HepG2 (cell line): Measurements from ENCODE around the gene RNASE12. TPM values are rescaled to one million over a fixed set of nuclear protein-coding genes. Genes with fewer than 3 reads are reported as not detected.

Experiments
- ARID5B ChIP-seq: IDR thresholded peaks from 2 replicates; pipeline ENCODE4 v1.4.0; 2020; ENCODE audit warnings: mild to moderate bottlenecking, missing genetic modification reagents
- BCL6 ChIP-seq: IDR thresholded peaks from 2 replicates; pipeline ENCODE4 v1.6.1; 2016; ENCODE audit warnings: missing genetic modification reagents, missing compliant biosample characterization
- CEBPG ChIP-seq: IDR thresholded peaks from 2 replicates; pipeline ENCODE4 v1.6.1; 2016
- EP300 ChIP-seq, 3 experiments: sonication (generic) in 1 of 3; formaldehyde crosslinking in 1 of 3; IDR thresholded peaks; 2 replicates each; pipeline versions ENCODE4 v1.5.1 to v1.6.1; 2011 to 2020; ENCODE audit warnings: low read depth in 2 of 3, low read length in 2 of 3, borderline replicate concordance in 1 of 3, improper control_type of control experiment in 1 of 3, mild to moderate bottlenecking in 1 of 3, missing genetic modification reagents in 1 of 3, moderate library complexity in 1 of 3
- KDM1A ChIP-seq: IDR thresholded peaks from 2 replicates; pipeline ENCODE4 v1.6.1; 2016; ENCODE audit warnings: missing compliant biosample characterization
- LRRFIP1 ChIP-seq: sonication (generic); formaldehyde crosslinking; conservative IDR thresholded peaks from 2 replicates; pipeline ENCODE4 v1.4.0; 2020; ENCODE audit warnings: missing genetic modification reagents
- RXRB ChIP-seq: IDR thresholded peaks from 2 replicates; pipeline ENCODE4 v1.6.1; 2016; ENCODE audit warnings: borderline replicate concordance, missing genetic modification reagents, missing compliant biosample characterization
- SATB2 ChIP-seq: sonication (generic); formaldehyde crosslinking; IDR thresholded peaks from 2 replicates; pipeline ENCODE4 v1.5.0; 2020; ENCODE audit warnings: missing genetic modification reagents
- ZNF547 ChIP-seq: sonication (generic); formaldehyde crosslinking; IDR thresholded peaks from 2 replicates; pipeline ENCODE4 v1.5.1; 2020; ENCODE audit warnings: mild to moderate bottlenecking, missing genetic modification reagents
- ZZZ3 ChIP-seq: sonication (generic); formaldehyde crosslinking; IDR thresholded peaks from 2 replicates; pipeline ENCODE4 v1.4.0; 2020; ENCODE audit warnings: missing genetic modification reagents, mild to moderate bottlenecking, borderline replicate concordance
- polyA plus RNA-seq, 8 experiments: library from polyadenylated mRNA; depleted of rRNA in 3 of 8; stranded (reverse) in 7 of 8; unstranded in 1 of 8; fragments of >200 nt; fragmentation: Illumina TruSeq in 4 of 8; extraction: Trizol in 4 of 8; gene quantifications; 2 replicates each; pipeline versions ENCODE4 v1.2.1 to v1.2.3, GENCODE V29; 2011 to 2016; ENCODE audit warnings: low read depth in 4 of 8, missing spikeins in 1 of 8, mixed read lengths in 1 of 8; ENCODE audit not compliant: insufficient read depth in 1 of 8
- total RNA-seq, 5 experiments: library from RNA; depleted of rRNA; stranded (reverse); fragments of >200 nt; fragmentation: Illumina TruSeq; extraction: Trizol; gene quantifications; 2 replicates each; pipeline ENCODE4 v1.2.3, GENCODE V29; 2016; ENCODE audit warnings: low read depth in 1 of 5
- TF ChIP-seq, protein P1 (sequence below): fragments of 450-650 bp; IDR thresholded peaks from 2 replicates; pipeline ENCODE4 v1.6.1; 2016
- TF ChIP-seq, protein P2 (sequence below): sonication (generic); formaldehyde crosslinking; IDR thresholded peaks from 2 replicates; pipeline ENCODE4 v1.5.1; 2020; ENCODE audit warnings: mild to moderate bottlenecking, moderate library complexity, missing genetic modification reagents
- TF ChIP-seq, protein P3 (sequence below): sonication (generic); formaldehyde crosslinking; conservative IDR thresholded peaks from 2 replicates; pipeline ENCODE4 v1.4.0; 2020; ENCODE audit warnings: mild to moderate bottlenecking, missing genetic modification reagents, moderate library complexity

The RNASE12 gene
- total and polyA plus RNA-seq, 2 of the 13 experiments (the other 11 are each of a cell fraction or from before 2014, with no cell fraction given), result not detected

GRCh38 chr14:20620798-20621478 lies 29.8 kb upstream of the RNASE12 start (continued):
- TF ChIP-seq, protein P1, sequence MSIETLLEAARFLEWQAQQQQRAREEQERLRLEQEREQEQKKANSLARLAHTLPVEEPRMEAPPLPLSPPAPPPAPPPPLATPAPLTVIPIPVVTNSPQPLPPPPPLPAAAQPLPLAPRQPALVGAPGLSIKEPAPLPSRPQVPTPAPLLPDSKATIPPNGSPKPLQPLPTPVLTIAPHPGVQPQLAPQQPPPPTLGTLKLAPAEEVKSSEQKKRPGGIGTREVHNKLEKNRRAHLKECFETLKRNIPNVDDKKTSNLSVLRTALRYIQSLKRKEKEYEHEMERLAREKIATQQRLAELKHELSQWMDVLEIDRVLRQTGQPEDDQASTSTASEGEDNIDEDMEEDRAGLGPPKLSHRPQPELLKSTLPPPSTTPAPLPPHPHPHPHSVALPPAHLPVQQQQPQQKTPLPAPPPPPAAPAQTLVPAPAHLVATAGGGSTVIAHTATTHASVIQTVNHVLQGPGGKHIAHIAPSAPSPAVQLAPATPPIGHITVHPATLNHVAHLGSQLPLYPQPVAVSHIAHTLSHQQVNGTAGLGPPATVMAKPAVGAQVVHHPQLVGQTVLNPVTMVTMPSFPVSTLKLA, result no peak
- TF ChIP-seq, protein P2, sequence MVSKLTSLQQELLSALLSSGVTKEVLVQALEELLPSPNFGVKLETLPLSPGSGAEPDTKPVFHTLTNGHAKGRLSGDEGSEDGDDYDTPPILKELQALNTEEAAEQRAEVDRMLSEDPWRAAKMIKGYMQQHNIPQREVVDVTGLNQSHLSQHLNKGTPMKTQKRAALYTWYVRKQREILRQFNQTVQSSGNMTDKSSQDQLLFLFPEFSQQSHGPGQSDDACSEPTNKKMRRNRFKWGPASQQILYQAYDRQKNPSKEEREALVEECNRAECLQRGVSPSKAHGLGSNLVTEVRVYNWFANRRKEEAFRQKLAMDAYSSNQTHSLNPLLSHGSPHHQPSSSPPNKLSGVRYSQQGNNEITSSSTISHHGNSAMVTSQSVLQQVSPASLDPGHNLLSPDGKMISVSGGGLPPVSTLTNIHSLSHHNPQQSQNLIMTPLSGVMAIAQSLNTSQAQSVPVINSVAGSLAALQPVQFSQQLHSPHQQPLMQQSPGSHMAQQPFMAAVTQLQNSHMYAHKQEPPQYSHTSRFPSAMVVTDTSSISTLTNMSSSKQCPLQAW, result 0 out of 2 replicates have a peak, but pooled peaks have one; percentile 4
- TF ChIP-seq ZNF547 (CRISPR knock-in tag) (peak; percentile 66; the same call in 1 of the 2 replicates), BCL6 (CRISPR knock-in tag) (no peak), CEBPG (CRISPR knock-in tag) (peak; percentile 57), RXRB (CRISPR knock-in tag) (peak; percentile 28; the same call in 1 of the 2 replicates), LRRFIP1 (no peak), ZZZ3 (CRISPR knock-in tag) (no peak), ARID5B (peak; percentile 41; the same call in 1 of the 2 replicates), SATB2 (CRISPR knock-in tag) (no peak), KDM1A (CRISPR knock-in tag) (no peak), EP300 (IDR thresholded peaks at IDR 0.05; ENCODE audit: low read depth in 2 of 2, low read length in 2 of 2) (peak in 1 of 2 experiments; percentile 69; a peak in 2 of 4 replicates), EP300 (CRISPR knock-in tag; IDR thresholded peaks at IDR 0.05; ENCODE audit: borderline replicate concordance) (no peak)
- TF ChIP-seq, protein P3, sequence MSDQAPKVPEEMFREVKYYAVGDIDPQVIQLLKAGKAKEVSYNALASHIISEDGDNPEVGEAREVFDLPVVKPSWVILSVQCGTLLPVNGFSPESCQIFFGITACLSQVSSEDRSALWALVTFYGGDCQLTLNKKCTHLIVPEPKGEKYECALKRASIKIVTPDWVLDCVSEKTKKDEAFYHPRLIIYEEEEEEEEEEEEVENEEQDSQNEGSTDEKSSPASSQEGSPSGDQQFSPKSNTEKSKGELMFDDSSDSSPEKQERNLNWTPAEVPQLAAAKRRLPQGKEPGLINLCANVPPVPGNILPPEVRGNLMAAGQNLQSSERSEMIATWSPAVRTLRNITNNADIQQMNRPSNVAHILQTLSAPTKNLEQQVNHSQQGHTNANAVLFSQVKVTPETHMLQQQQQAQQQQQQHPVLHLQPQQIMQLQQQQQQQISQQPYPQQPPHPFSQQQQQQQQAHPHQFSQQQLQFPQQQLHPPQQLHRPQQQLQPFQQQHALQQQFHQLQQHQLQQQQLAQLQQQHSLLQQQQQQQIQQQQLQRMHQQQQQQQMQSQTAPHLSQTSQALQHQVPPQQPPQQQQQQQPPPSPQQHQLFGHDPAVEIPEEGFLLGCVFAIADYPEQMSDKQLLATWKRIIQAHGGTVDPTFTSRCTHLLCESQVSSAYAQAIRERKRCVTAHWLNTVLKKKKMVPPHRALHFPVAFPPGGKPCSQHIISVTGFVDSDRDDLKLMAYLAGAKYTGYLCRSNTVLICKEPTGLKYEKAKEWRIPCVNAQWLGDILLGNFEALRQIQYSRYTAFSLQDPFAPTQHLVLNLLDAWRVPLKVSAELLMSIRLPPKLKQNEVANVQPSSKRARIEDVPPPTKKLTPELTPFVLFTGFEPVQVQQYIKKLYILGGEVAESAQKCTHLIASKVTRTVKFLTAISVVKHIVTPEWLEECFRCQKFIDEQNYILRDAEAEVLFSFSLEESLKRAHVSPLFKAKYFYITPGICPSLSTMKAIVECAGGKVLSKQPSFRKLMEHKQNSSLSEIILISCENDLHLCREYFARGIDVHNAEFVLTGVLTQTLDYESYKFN (CRISPR knock-in tag), result peak; percentile 78
